Measurements from ENCODE around the gene PXYLP1.

Gene PXYLP1

GRCh38 chr3:141248064-141248463 lies 16.4 kb downstream of the PXYLP1 start:
- H3K4me3 ChIP-seq (ENCODE audit: low read depth, low read length): no peak overlapping the region
- TF ChIP-seq CTCF (IDR thresholded peaks at IDR 0.05; ENCODE audit: low read depth, low read length) (no peak), MAX (IDR thresholded peaks at IDR 0.05; ENCODE audit: low read depth, low read length) (no peak), MYC (IDR thresholded peaks at IDR 0.05; ENCODE audit: low read depth, low read length) (no peak), POLR2A (IDR thresholded peaks at IDR 0.05; ENCODE audit: extremely low read depth, insufficient read length) (no peak)
- no peak for DNase-seq (ENCODE audit: low read depth)

DNA sequence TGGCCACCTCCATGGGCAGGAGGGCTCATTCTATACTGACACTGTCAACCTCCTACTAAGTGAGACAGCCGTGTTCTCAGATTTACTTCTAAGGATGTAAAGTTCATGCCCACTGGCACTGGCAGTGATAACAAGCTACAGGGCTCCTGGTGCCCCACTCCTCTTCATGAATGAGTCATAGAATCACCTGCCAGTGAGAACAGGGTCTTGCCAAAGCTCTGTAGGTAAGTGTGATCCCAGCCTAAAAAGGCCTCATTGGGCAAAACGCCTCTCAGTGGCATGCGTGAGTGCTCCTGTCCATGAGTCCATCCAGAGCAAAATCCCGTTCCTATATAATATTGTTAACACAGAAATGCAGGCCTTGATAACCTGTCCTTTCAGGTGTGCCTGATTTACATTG lies 17.4 kb downstream of the PXYLP1 start:
- DNase-seq (ENCODE audit: low read depth): no peak
- no peak for TF ChIP-seq MYC (IDR thresholded peaks at IDR 0.05; ENCODE audit: low read depth, low read length)
- no peak for TF ChIP-seq CTCF (IDR thresholded peaks at IDR 0.05; ENCODE audit: low read depth, low read length)
- no peak for TF ChIP-seq POLR2A (IDR thresholded peaks at IDR 0.05; ENCODE audit: extremely low read depth, insufficient read length)
- no peak for TF ChIP-seq MAX (IDR thresholded peaks at IDR 0.05; ENCODE audit: low read depth, low read length)
- H3K4me3 ChIP-seq (ENCODE audit: low read depth, low read length): no peak overlapping the region

- TF ChIP-seq POLR2A (IDR thresholded peaks at IDR 0.05; ENCODE audit: extremely low read depth, insufficient read length) (no peak), MYC (IDR thresholded peaks at IDR 0.05; ENCODE audit: low read depth, low read length) (no peak), MAX (IDR thresholded peaks at IDR 0.05; ENCODE audit: low read depth, low read length) (no peak), CTCF (IDR thresholded peaks at IDR 0.05; ENCODE audit: low read depth, low read length) (no peak)
- no peak for DNase-seq (ENCODE audit: low read depth)
- H3K4me3 ChIP-seq (ENCODE audit: low read depth, low read length): no peak overlapping the region
Observed at GRCh38 chr3:141250342-141250741, 18.7 kb downstream of the PXYLP1 start.

GRCh38 chr3:141250828-141251227 lies 19.2 kb downstream of the PXYLP1 start:
- no peak for TF ChIP-seq MAX (IDR thresholded peaks at IDR 0.05; ENCODE audit: low read depth, low read length)
- TF ChIP-seq POLR2A (IDR thresholded peaks at IDR 0.05; ENCODE audit: extremely low read depth, insufficient read length): no peak
- no peak for TF ChIP-seq CTCF (IDR thresholded peaks at IDR 0.05; ENCODE audit: low read depth, low read length)
- no peak for TF ChIP-seq MYC (IDR thresholded peaks at IDR 0.05; ENCODE audit: low read depth, low read length)
- H3K4me3 ChIP-seq (ENCODE audit: low read depth, low read length): no peak overlapping the region
- no peak for DNase-seq (ENCODE audit: low read depth)

- no peak overlapping the region for H3K4me3 ChIP-seq (ENCODE audit: low read depth, low read length)
- no peak for DNase-seq (ENCODE audit: low read depth)
- TF ChIP-seq MYC (IDR thresholded peaks at IDR 0.05; ENCODE audit: low read depth, low read length) (no peak), MAX (IDR thresholded peaks at IDR 0.05; ENCODE audit: low read depth, low read length) (no peak), CTCF (IDR thresholded peaks at IDR 0.05; ENCODE audit: low read depth, low read length) (no peak), POLR2A (IDR thresholded peaks at IDR 0.05; ENCODE audit: extremely low read depth, insufficient read length) (no peak)
Observed at GRCh38 chr3:141253326-141253725, 21.7 kb downstream of the PXYLP1 start.

- no peak for DNase-seq (ENCODE audit: low read depth)
- TF ChIP-seq CTCF (IDR thresholded peaks at IDR 0.05; ENCODE audit: low read depth, low read length): no peak
- TF ChIP-seq POLR2A (IDR thresholded peaks at IDR 0.05; ENCODE audit: extremely low read depth, insufficient read length): no peak
- TF ChIP-seq MAX (IDR thresholded peaks at IDR 0.05; ENCODE audit: low read depth, low read length): no peak
- no peak for TF ChIP-seq MYC (IDR thresholded peaks at IDR 0.05; ENCODE audit: low read depth, low read length)
- no peak overlapping the region for H3K4me3 ChIP-seq (ENCODE audit: low read depth, low read length)
Observed at GRCh38 chr3:141253811-141254210, 22.2 kb downstream of the PXYLP1 start.

Data from NB4 (cell line).